Inflammatory macrophage treated with lipopolysaccharide for 4 hours (primary cell): ENCODE results near the gene PTHLH.

Experiments used
- DNase-seq: peaks from one replicate; pipeline ENCODE4 v3.0.0-alpha.2; 2020

PTHLH gene

GRCh38 chr12:27973487-27973890 lies 956 bp upstream of the PTHLH start:
- no peak for DNase-seq

- no peak for DNase-seq
These were observed 927 bp downstream of the PTHLH start for GRCh38 chr12:27971606-27972005.

- no peak for DNase-seq
These were observed 1.4 kb downstream of the PTHLH start for GRCh38 chr12:27971121-27971489.

- no peak for DNase-seq
These were observed 2.0 kb downstream of the PTHLH start for GRCh38 chr12:27970401-27971120.

GRCh38 chr12:27969624-27970400 lies 2.7 kb downstream of the PTHLH start:
- DNase-seq, result no peak

- DNase-seq, result no peak
These were observed 3.4 kb downstream of the PTHLH start for GRCh38 chr12:27968972-27969623.

- no peak for DNase-seq
These were observed 4.9 kb downstream of the PTHLH start for GRCh38 chr12:27967551-27968054.

GRCh38 chr12:27966870-27967269 lies 5.7 kb downstream of the PTHLH start:
- no peak for DNase-seq

GRCh38 chr12:27965966-27966365 lies 6.6 kb downstream of the PTHLH start:
- DNase-seq, result no peak

- DNase-seq, result no peak
These were observed 7.1 kb downstream of the PTHLH start for GRCh38 chr12:27965411-27965810.

- DNase-seq, result no peak
These were observed 8.4 kb downstream of the PTHLH start for GRCh38 chr12:27964123-27964522.

GRCh38 chr12:27960821-27961220 lies 11.7 kb downstream of the PTHLH start:
- DNase-seq, result no peak

- DNase-seq, result no peak
These were observed 13.9 kb downstream of the PTHLH start for GRCh38 chr12:27958675-27959074.

- no peak for DNase-seq
These were observed 15.2 kb downstream of the PTHLH start for GRCh38 chr12:27957366-27957765.

GRCh38 chr12:27953817-27954216 lies 18.7 kb downstream of the PTHLH start:
- no peak for DNase-seq

GRCh38 chr12:27953348-27953747 lies 19.2 kb downstream of the PTHLH start:
- DNase-seq, result no peak

- no peak for DNase-seq
These were observed 20.0 kb downstream of the PTHLH start for GRCh38 chr12:27952510-27952909.

- no peak for DNase-seq
These were observed 20.6 kb downstream of the PTHLH start for GRCh38 chr12:27951898-27952297.

- DNase-seq, result no peak
These were observed 26.1 kb downstream of the PTHLH start for GRCh38 chr12:27946421-27946820.

GRCh38 chr12:27940756-27941402 lies 31.7 kb downstream of the PTHLH start:
- DNase-seq, result peak; percentile 55

- no peak for DNase-seq
These were observed 32.3 kb downstream of the PTHLH start for GRCh38 chr12:27940245-27940644.

GRCh38 chr12:27937768-27938167 lies 34.8 kb downstream of the PTHLH start:
- DNase-seq, result peak; percentile 1

GRCh38 chr12:27936196-27936595 lies 36.3 kb downstream of the PTHLH start:
- DNase-seq, result no peak
